ENCODE data around the gene SNX12.

DNA sequence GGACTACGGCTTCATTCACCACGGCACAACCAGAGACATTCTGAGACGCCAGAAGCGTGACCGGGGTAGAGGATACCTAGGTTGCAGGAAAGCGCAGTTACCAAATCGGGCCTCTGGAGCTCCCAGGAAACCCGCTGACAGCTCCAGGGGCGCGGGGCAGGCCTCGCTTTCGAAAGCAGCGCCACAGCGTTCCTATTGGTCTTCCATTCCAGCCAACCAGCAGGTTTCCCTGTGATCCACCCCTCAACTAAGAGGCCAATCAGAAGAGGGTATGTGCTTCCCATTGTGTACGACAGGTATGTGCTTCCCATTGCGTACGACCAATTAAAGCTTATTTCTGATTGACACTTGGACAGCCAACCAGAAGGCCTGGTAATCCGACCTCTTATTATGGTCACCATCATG, 14.9 kb downstream of the SNX12 start:
- TF ChIP-seq, protein P1, sequence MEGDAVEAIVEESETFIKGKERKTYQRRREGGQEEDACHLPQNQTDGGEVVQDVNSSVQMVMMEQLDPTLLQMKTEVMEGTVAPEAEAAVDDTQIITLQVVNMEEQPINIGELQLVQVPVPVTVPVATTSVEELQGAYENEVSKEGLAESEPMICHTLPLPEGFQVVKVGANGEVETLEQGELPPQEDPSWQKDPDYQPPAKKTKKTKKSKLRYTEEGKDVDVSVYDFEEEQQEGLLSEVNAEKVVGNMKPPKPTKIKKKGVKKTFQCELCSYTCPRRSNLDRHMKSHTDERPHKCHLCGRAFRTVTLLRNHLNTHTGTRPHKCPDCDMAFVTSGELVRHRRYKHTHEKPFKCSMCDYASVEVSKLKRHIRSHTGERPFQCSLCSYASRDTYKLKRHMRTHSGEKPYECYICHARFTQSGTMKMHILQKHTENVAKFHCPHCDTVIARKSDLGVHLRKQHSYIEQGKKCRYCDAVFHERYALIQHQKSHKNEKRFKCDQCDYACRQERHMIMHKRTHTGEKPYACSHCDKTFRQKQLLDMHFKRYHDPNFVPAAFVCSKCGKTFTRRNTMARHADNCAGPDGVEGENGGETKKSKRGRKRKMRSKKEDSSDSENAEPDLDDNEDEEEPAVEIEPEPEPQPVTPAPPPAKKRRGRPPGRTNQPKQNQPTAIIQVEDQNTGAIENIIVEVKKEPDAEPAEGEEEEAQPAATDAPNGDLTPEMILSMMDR (conservative IDR thresholded peaks at IDR 0.05), result no peak
- TF ChIP-seq ZFX (IDR thresholded peaks at IDR 0.05), result no peak
